Hepatocyte (in vitro differentiated cells): Measurements from ENCODE around the gene DAB2IP.

ENCODE experiments used
- CTCF ChIP-seq: fragments of 200-600 bp; sonication (generic); IDR thresholded peaks from 2 replicates; pipeline ENCODE4 v1.5.1; 2016; ENCODE audit warnings: antibody characterized with exemption, mild to moderate bottlenecking; ENCODE audit not compliant: poor library complexity
- EZH2 ChIP-seq: fragments of 200-600 bp; sonication (generic); IDR thresholded peaks from 2 replicates; pipeline ENCODE4 v1.6.1; 2016; ENCODE audit warnings: antibody characterized with exemption, mild to moderate bottlenecking, borderline replicate concordance
- EZH2phosphoT487 ChIP-seq: fragments of 200-600 bp; sonication (generic); IDR thresholded peaks from one replicate; pipeline ENCODE4 v1.6.1; 2018; ENCODE audit warnings: antibody characterized with exemption, mild to moderate bottlenecking, low read depth, moderate library complexity; ENCODE audit not compliant: unreplicated experiment, severe bottlenecking

- TF ChIP-seq CTCF (no peak), EZH2 (no peak), EZH2phosphoT487 (no peak)
Measured at GRCh38 chr9:121728916-121729315, 77.5 kb downstream of the DAB2IP start.
